Measurements from ENCODE around the gene PARD3B.

PARD3B gene

DNA sequence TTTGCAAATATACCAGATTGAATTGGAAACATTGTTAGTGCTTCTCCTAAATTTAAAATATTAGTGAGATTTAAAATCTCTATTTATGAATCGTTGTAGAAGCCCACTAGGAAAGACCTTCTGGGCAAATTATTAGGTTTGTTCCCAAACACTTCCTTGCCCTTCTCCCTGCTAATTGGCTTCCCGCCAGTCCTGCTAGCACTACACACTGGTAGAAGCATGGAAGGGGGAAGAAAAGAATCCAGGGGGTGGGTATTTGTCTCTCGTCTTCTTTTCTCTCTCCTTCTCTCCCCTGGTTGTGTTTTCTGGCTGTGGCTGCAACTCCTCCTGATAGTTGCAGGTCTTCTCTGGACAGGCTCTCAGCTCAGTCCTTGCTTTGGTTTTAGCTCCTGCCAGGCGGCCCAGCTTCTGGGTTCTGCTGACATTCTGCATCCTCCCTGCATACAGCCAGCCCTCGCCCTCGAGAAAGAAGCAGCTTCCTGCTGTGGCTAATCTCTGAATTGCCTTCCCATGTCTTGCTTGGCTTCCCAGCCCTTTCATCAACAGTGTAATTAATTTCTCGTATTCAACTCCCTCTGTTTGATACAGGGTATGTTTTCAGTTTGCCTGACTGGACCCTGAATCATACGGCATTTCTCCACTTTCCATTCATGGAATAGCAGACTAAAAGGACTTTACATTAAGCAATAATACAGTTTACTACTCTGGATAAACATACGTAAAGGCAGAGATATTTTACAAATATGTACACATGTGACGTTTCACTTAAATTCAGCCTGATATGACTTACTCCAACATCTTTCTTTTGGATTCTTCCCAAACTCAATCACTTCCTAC lies 6.9 kb upstream of the PARD3B start:
- Histone ChIP-seq H3F3A (ENCODE audit: insufficient read depth) (no peaks in the 10 kb centered on the region), H4K20me1 (ENCODE audit: low read depth, low read length) (no peaks in the 10 kb centered on the region), H2AFZ (ENCODE audit: low read depth, low read length, severe bottlenecking) (no peak overlapping the region), H3K4me2 (ENCODE audit: low read depth, low read length, poor library complexity, severe bottlenecking) (no peak overlapping the region), H3K27me3 (ENCODE audit: low read length) (no peaks in the 10 kb centered on the region), H3K9ac (ENCODE audit: low read length) (no peak overlapping the region), H3K27ac (ENCODE audit: low read depth, low read length) (no peak overlapping the region), H3K9me2 (replicated peaks; ENCODE audit: insufficient read depth, low read length) (no peaks in the 10 kb centered on the region), H3K4me3 (ENCODE audit: insufficient read depth, low read length, poor library complexity, severe bottlenecking) (no peak overlapping the region), H3K36me3 (ENCODE audit: low read length) (no peaks in the 10 kb centered on the region), H3K79me2 (ENCODE audit: insufficient read depth, low read length) (no peaks in the 10 kb centered on the region), H3K9me3 (ENCODE audit: insufficient read depth, low read length) (no peaks in the 10 kb centered on the region)
- no peak for TF ChIP-seq EZH2phosphoT487 (conservative IDR thresholded peaks at IDR 0.05; ENCODE audit: low read length)

DNA sequence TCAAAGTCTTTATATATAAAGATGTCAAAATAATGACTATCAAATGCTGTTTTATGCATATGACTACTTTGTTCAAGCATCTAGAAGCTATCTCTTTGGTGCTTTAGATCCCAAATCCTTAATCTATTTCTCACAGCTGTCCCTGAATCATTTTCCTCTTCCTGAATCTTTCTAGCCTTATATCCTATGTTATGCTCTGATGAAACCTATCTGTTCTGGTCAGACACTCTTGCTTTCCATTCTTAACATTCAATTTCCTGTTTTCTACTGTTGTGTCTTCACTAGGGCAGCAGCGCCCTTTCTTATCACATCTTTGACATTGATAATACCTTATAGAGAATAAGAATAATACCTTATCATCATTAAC lies 6.3 kb upstream of the PARD3B start:
- H3K4me2 ChIP-seq (ENCODE audit: low read depth, low read length, poor library complexity, severe bottlenecking), result no peak overlapping the region
- H3K27ac ChIP-seq (ENCODE audit: low read depth, low read length), result no peak overlapping the region
- no peaks in the 10 kb centered on the region for H3K36me3 ChIP-seq (ENCODE audit: low read length)
- no peak overlapping the region for H2AFZ ChIP-seq (ENCODE audit: low read depth, low read length, severe bottlenecking)
- no peaks in the 10 kb centered on the region for H3K79me2 ChIP-seq (ENCODE audit: insufficient read depth, low read length)
- no peaks in the 10 kb centered on the region for H3K9me3 ChIP-seq (ENCODE audit: insufficient read depth, low read length)
- no peaks in the 10 kb centered on the region for H3K27me3 ChIP-seq (ENCODE audit: low read length)
- H4K20me1 ChIP-seq (ENCODE audit: low read depth, low read length), result no peaks in the 10 kb centered on the region
- H3K4me3 ChIP-seq (ENCODE audit: insufficient read depth, low read length, poor library complexity, severe bottlenecking), result no peak overlapping the region
- H3K9me2 ChIP-seq (replicated peaks; ENCODE audit: insufficient read depth, low read length), result no peaks in the 10 kb centered on the region
- H3K9ac ChIP-seq (ENCODE audit: low read length), result no peak overlapping the region
- no peaks in the 10 kb centered on the region for H3F3A ChIP-seq (ENCODE audit: insufficient read depth)
- TF ChIP-seq EZH2phosphoT487 (conservative IDR thresholded peaks at IDR 0.05; ENCODE audit: low read length), result no peak
- TF ChIP-seq, protein P1, sequence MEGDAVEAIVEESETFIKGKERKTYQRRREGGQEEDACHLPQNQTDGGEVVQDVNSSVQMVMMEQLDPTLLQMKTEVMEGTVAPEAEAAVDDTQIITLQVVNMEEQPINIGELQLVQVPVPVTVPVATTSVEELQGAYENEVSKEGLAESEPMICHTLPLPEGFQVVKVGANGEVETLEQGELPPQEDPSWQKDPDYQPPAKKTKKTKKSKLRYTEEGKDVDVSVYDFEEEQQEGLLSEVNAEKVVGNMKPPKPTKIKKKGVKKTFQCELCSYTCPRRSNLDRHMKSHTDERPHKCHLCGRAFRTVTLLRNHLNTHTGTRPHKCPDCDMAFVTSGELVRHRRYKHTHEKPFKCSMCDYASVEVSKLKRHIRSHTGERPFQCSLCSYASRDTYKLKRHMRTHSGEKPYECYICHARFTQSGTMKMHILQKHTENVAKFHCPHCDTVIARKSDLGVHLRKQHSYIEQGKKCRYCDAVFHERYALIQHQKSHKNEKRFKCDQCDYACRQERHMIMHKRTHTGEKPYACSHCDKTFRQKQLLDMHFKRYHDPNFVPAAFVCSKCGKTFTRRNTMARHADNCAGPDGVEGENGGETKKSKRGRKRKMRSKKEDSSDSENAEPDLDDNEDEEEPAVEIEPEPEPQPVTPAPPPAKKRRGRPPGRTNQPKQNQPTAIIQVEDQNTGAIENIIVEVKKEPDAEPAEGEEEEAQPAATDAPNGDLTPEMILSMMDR (IDR thresholded peaks at IDR 0.05; ENCODE audit: insufficient read depth, low read length, poor library complexity, severe bottlenecking), result no peak

DNA sequence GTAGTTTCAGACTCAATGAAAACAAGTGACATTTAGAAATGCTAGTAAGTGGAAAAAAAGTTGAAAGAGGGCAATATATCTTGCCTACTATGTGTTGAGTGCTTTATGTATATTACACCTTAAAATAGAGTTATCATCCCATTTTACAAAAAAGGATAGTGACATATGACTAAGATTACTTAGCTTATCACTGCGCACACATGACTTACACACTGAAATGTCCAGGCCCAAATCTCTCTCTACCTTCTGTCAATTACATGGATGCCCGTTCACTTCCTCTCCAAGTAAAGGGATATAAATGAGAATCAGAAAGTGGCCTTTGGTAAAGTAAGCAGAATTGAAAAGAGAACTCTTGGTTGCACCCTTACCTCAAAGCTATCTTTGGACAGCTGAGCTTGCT lies 3.6 kb upstream of the PARD3B start:
- no peak overlapping the region for H2AFZ ChIP-seq (ENCODE audit: low read depth, low read length, severe bottlenecking)
- H3F3A ChIP-seq (ENCODE audit: insufficient read depth), result no peaks in the 10 kb centered on the region
- H3K9ac ChIP-seq (ENCODE audit: low read length), result no peak overlapping the region
- no peaks in the 10 kb centered on the region for H4K20me1 ChIP-seq (ENCODE audit: low read depth, low read length)
- TF ChIP-seq, protein P1 (IDR thresholded peaks at IDR 0.05; ENCODE audit: insufficient read depth, low read length, poor library complexity, severe bottlenecking), result no peak
- no peak for TF ChIP-seq EZH2phosphoT487 (conservative IDR thresholded peaks at IDR 0.05; ENCODE audit: low read length)
- H3K4me2 ChIP-seq (ENCODE audit: low read depth, low read length, poor library complexity, severe bottlenecking), result no peak overlapping the region
- no peaks in the 10 kb centered on the region for H3K79me2 ChIP-seq (ENCODE audit: insufficient read depth, low read length)
- H3K27ac ChIP-seq (ENCODE audit: low read depth, low read length), result no peak overlapping the region
- H3K9me2 ChIP-seq (replicated peaks; ENCODE audit: insufficient read depth, low read length), result no peaks in the 10 kb centered on the region
- H3K9me3 ChIP-seq (ENCODE audit: insufficient read depth, low read length), result no peaks in the 10 kb centered on the region
- no peaks in the 10 kb centered on the region for H3K36me3 ChIP-seq (ENCODE audit: low read length)
- H3K4me3 ChIP-seq (ENCODE audit: insufficient read depth, low read length, poor library complexity, severe bottlenecking), result no peak overlapping the region
- no peaks in the 10 kb centered on the region for H3K27me3 ChIP-seq (ENCODE audit: low read length)

DNA sequence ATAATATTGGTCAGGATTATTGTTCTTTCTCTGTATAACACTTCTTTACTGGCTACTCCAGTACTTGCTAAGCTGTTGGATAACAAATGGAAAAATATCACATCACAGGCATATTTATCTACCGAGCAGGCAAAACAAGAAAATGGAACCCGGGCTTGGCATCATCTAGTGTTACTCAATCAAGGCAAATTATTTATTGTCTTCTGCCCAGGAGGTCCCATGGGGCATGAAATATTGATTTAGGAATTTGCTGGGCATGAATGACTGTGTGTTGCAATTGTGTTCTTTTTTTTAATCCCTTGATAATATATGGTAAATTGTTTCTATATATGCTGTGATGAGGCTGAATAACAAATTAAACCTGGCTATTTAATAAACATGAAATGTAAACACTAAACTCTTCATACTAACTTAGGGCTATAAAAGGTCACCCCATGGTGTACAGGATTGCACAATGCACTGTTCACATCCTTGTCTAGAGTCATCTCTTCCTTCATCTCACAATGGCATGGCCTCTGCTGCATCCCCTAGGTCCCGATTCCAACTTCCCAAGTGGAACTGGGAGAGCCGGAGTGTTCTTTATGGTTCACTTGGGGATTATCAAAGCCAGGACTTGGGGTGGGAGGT lies 2.2 kb upstream of the PARD3B start:
- H3K27me3 ChIP-seq (ENCODE audit: low read length), result no peaks in the 10 kb centered on the region
- TF ChIP-seq, protein P1 (IDR thresholded peaks at IDR 0.05; ENCODE audit: insufficient read depth, low read length, poor library complexity, severe bottlenecking), result no peak
- no peak for TF ChIP-seq EZH2phosphoT487 (conservative IDR thresholded peaks at IDR 0.05; ENCODE audit: low read length)
- H3F3A ChIP-seq (ENCODE audit: insufficient read depth), result no peaks in the 10 kb centered on the region
- H2AFZ ChIP-seq (ENCODE audit: low read depth, low read length, severe bottlenecking), result no peak overlapping the region
- H3K9me3 ChIP-seq (ENCODE audit: insufficient read depth, low read length), result no peaks in the 10 kb centered on the region
- no peaks in the 10 kb centered on the region for H3K36me3 ChIP-seq (ENCODE audit: low read length)
- H3K4me2 ChIP-seq (ENCODE audit: low read depth, low read length, poor library complexity, severe bottlenecking), result no peak overlapping the region
- H3K4me3 ChIP-seq (ENCODE audit: insufficient read depth, low read length, poor library complexity, severe bottlenecking), result no peak overlapping the region
- no peaks in the 10 kb centered on the region for H3K9me2 ChIP-seq (replicated peaks; ENCODE audit: insufficient read depth, low read length)
- H3K79me2 ChIP-seq (ENCODE audit: insufficient read depth, low read length), result no peaks in the 10 kb centered on the region
- H4K20me1 ChIP-seq (ENCODE audit: low read depth, low read length), result no peaks in the 10 kb centered on the region
- H3K27ac ChIP-seq (ENCODE audit: low read depth, low read length), result no peak overlapping the region
- no peak overlapping the region for H3K9ac ChIP-seq (ENCODE audit: low read length)

Measured in SU-DHL-6 (cell line).